Hematopoietic multipotent progenitor cell treated with erythropoietin and hydrocortisone succinate and interleukin-3 and kit ligand, for 17 days (in vitro differentiated cells): ENCODE measurements around the gene RAI2.
"Not testable (repeated sequence)": the region's sequence is repeated elsewhere in the genome, so short reads cannot be mapped to it uniquely, and the experiment has no call there.

Experiments
- DNase-seq: peaks from one replicate; pipeline ENCODE4 v3.0.0-alpha.2; 2015; ENCODE audit warnings: low spot score

The RAI2 gene

GRCh38 chrX:17828171-17828570 is 32.9 kb downstream of the RAI2 start:
- no peak for DNase-seq

DNA sequence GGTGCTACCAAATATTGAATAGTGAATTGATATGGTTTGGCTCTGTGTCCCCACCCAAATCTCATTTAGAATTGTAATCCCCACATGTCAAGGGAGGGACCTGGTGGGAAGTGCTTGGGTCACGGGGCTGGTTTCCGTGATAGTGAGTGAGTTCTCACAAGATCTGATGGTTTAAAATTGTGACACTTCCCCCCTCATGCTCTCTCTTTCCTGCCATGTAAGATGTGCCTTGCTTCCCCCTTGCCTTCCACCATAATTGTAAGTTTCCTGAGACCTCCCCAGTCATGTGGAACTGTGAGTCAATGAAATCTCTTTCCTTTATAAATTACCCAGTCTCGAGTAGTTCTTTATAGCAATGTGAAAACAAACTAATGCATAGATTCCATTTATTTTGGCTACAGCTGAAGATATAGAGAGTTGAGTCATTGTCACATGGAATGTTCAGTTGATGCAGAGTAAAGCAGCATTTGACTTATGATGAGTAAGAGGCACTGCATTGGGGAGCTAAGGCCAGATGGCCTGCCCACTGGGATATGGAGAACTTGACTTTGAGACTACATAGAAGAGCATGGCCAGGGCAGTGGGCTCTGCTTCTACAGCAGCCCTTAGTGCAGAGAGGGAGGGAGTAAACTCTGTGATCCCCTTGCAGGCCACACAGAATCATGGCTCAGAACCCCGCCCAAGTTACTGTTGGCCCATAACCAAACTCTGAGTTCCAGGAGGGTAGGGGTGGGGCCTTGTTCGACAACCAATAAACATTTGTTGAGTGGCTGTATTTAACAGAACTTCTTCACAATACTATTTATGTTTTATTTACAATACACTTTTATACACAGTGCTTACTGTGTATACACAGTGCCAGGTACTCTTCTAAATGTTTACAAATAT is 34.2 kb downstream of the RAI2 start:
- DNase-seq: no peak

GRCh38 chrX:17824980-17825379 is 36.1 kb downstream of the RAI2 start:
- no peak for DNase-seq

DNA sequence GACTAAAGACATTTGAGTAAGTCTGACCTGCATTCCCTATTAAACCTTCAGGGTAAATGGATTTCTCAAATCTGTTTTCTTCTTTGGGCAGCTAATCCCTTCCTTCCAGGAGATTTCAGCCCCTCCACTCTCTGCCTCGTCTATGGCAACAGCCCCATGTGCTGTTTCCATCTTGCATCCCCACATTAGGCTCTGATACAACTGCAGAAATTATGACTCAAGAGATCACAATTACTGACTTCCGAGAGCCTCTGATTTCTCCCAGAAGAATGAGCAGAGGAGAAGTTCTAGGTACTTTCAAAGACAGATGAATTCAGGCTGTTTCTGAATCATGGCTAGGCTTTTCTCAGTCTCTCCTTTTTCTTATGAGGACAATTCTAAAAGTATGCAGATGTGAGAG is 38.7 kb downstream of the RAI2 start:
- no peak for DNase-seq

DNA sequence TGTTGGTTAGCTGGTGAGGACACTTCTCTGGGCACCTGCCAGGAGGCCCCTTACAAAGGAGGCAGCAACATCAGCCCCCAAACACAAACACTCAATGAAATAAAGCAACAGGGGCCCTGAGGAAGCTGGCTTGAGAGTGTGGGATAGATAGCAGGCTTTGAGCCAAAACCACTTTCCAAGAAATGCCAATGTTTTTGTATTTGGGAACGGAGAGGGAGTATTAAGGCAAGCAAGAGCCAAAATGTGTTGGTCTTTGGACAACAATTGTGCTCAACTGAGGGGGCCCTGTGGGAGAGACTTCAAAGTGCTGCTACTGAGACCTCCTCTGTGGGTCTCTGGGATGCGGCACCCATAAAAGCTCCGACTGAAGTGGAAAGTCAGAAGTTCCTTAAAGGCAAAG is 41.0 kb downstream of the RAI2 start:
- DNase-seq: no peak

DNA sequence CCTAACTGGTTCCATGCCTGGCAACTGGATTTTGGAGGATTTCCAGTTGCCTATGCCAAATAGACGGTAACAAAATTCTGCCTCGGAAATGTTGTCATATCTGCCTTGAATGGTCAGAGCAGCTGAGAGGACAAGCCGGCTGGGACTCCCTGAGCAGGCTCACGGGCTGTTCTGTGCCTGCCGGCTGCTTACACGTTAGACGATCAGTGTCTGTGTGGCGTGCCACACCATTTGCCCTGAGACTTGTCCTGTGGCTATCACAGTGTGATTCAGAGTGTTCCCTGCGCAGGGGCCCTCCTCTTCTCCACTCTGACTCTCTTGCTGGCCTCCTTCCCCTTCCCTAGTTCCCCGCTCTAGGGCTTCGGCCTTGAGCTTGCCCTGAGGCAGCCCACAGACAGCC is 42.4 kb downstream of the RAI2 start:
- DNase-seq: no peak

- DNase-seq: no peak
Observed at GRCh38 chrX:17817251-17817650, 43.8 kb downstream of the RAI2 start.

GRCh38 chrX:17814557-17814956 is 46.5 kb downstream of the RAI2 start:
- DNase-seq: no peak

DNA sequence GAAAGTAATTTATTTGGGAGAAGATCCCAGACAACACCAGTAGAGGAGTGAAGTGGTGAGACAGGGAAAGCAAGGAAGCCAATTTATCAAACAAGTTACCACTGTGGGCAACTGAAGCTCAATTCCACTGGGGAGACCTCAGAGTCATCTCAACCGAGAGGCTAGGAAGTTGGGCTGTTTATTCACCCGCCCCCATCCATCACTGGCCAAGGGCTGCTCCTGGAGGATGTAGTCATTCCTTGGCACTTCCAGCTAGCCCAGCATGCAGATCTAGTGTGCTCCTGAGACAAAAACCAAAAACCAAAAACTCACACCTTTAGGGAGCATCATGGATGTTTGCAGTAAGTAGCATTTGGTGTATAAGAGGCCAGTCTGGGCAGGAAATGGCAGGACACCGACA is 47.0 kb downstream of the RAI2 start:
- DNase-seq: no peak

DNA sequence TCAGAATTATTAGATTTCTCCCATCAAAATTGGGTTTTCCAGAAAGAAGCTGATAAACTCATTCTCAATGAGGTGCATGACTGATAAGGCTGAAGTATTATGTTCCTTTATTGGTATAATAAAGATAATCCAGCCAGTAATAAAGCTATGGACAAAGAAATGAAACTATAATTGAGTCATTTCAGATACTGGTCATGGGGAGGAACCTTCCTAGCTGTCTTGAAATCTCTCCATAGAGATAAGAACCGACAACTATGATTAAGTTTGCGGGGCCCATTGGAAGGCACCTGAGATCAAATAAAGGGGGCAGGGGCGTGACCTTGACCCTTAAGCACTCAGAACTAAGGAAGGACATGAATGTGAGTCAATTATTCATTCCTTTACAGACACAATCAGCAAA is 47.8 kb downstream of the RAI2 start:
- DNase-seq: no peak

DNA sequence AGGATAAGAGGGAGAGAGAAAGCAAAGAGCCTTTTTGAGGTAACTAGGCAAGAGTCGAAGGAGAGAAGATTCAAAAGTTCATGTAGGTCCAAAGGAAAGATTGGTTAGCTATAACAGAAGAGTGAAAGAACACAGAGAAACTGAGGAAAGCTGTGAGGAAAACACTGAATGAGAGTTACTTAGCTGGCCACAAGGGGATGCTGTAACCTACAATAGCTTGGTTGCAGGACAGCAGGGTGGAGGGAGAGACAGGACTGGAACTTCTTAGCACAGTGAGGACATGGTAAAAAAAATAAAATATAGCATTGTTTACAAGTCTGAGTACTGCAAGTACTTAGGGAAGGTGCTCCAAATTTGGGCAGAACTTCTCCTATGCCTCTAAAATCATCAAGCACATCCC is 48.3 kb downstream of the RAI2 start:
- DNase-seq: no peak

DNA sequence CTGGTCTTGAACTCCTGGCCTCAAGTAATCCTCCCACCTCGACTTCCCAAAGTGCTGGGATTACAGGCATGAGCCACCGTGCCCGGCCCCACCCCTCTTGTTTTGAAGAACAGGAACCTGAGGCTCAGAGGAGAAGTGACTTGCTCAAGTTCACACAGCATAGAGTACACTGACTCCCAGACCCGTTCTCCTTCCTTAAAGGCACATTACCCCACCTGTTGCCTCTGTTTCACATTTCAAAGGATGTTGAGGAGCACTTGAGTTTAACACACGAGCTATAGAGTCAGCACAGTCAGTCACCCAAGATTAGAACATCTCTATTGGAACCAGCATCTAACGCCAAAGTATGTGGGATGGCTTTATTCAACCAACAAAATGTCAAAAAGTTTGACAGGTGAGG is 51.1 kb downstream of the RAI2 start:
- no peak for DNase-seq

GRCh38 chrX:17809273-17809672 is 51.8 kb downstream of the RAI2 start:
- DNase-seq: no peak

GRCh38 chrX:17805120-17805519 is 56.0 kb downstream of the RAI2 start:
- no peak for DNase-seq

GRCh38 chrX:17803449-17803848 is 57.6 kb downstream of the RAI2 start:
- no peak for DNase-seq

DNA sequence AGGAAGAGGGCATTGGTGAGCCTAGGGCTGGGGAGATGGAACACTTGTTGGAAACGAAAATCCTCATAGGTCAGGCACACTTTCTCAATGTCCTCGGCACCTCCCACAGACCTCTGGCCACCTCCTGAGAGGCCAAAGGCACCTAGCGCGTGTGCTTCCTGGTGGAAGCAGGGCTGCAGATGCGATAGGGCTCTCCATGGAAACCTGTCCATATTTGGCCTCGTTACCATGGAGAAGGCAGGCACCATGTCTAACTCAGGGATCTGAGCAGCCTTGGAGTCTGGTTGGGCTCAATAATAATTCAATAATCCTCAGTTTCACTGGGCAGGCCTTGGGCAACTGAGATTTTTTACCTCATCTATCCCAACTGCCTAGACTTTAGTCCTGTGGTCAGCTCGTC is 58.3 kb downstream of the RAI2 start:
- no peak for DNase-seq

DNA sequence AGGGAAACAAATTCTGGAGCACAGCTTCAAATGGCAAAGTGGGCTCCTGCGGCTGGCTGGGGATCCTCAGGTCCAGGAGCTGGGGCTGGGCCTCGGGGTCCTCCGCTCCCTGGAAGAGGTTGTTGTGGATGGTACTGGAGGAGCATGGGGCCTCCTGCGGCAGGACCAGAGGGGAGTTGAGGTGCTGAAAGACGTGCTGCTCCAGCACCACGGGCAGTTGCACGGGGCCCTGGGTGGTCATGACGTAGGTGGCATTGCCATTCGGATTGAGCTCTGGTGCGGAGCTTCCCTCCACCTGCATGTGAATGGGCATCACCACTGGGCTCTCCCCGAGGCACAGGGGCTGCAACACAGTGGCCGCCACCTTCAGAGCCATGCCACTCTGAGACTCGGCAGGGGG is 59.7 kb downstream of the RAI2 start:
- DNase-seq: no peak

GRCh38 chrX:17798921-17799320 is 62.2 kb downstream of the RAI2 start:
- DNase-seq: no peak

- DNase-seq: no peak
Observed at GRCh38 chrX:17792826-17793225, 68.3 kb downstream of the RAI2 start.

DNA sequence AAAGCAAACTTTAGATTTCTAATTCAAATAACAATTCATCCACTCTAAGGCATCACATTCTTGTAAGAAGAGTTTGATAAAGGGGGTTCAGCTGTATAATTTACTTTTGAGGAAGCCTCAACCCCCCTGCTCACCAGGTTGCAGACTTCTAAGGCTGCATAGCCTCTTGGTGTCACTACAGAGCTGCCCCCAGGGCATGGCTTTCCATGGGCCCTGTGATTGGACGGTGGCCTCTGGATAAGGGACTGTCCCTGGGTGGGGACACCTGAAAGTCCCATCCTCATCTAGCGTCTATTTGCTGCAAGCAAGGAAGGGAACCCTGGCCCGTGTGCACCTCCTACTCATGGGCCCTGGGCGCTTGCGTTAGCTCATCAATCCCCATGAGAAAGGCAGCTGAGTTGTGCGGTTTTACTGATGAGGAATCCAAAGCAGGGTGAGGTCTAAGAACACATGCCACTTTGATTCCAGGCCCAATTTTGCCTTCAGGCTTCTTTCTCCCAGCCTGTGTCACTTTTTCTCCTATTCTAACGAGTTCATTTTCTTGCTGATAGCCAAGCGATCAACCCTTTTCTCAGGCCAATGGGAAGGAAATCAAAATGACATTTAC is 72.0 kb downstream of the RAI2 start:
- DNase-seq: no peak

- DNase-seq: peak; percentile 34
Observed at GRCh38 chrX:17788439-17788838, 72.7 kb downstream of the RAI2 start.

GRCh38 chrX:17787557-17787956 is 73.5 kb downstream of the RAI2 start:
- no peak for DNase-seq

DNA sequence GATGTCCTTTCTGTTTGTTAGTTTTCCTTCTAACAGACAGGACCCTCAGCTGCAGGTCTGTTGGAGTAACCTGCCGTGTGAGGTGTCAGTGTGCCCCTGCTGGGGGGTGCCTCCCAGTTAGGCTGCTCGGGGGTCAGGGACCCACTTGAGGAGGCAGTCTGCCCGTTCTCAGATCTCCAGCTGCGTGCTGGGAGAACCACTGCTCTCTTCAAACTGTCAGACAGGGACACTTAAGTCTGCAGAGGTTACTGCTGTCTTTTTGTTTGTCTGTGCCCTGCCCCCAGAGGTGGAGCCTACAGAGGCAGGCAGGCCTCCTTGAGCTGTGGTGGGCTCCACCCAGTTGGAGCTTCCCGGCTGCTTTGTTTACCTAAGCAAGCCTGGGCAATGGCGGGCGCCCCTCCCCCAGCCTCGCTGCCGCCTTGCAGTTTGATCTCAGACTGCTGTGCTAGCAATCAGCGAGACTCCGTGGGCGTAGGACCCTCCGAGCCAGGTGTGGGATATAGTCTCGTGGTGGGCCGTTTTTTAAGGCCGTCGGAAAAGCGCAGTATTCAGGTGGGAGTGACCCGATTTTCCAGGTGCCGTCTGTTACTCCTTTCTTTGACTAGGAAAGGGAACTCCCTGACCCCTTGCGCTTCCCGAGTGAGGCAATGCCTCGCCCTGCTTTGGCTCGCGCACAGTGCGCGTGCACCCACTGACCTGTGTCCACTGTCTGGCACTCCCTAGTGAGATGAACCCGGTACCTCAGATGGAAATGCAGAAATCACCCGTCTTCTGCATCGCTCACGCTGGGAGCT is 74.3 kb downstream of the RAI2 start:
- not testable (repeated sequence) for DNase-seq
